HG02588 (cell line): ENCODE measurements around the gene GCLC.
"Not testable (repeated sequence)": the region's sequence is repeated elsewhere in the genome, so short reads cannot be mapped to it uniquely, and the experiment has no call there.

ENCODE experiments used
- ATAC-seq: cut with Tn5 transposase; IDR thresholded peaks from one replicate; pipeline ENCODE4 v1.9.1; 2021; ENCODE audit warnings: mild to moderate bottlenecking, moderate library complexity; ENCODE audit not compliant: unreplicated experiment

GCLC gene

DNA sequence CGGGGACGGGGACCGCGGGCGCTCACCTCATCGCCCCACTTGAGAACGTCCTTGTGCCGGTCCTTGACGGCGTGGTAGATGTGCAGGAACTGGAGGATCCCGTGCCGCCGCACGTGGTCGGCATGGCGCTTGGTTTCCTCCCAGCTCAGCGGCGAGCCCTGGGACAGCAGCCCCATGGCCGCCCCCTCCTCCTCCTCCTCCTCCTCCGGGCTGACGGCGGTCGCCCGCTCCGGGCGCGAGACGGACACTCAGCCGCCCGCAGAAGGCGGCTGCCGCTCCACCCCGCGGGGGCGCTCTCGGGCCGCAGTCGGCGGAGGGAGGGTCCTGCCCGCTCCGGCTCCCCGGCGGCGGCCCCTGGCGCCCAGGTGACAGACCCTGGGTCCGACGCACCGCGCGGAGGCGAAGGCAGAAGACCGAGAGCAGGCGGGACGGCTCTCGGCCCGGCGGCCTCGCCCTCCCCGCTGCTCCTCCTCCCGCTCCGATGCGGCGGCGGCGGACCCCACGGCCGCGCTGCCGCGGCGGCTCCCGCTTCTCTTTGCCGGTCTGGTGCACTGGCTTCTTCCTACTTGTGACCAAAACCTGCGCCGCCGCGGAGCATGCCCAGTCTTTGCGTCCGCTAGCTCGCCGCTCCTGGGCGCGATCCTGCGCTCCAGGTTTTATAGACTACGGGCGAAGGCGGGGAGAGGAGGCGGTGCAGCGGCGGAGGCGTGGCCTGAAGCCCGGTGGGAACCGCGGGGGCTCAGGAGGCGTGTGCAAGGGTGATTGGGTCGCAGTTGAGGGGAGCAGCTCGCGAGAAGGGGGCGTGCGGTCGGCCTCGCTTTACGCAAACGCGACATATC, at the start of gene GCLC:
TSS of gene GCLC (minus strand) at position 632 of the 839 bp plus-strand sequence. CDS start at position 176, 456 bp downstream.
- ATAC-seq = peak; percentile 56

DNA sequence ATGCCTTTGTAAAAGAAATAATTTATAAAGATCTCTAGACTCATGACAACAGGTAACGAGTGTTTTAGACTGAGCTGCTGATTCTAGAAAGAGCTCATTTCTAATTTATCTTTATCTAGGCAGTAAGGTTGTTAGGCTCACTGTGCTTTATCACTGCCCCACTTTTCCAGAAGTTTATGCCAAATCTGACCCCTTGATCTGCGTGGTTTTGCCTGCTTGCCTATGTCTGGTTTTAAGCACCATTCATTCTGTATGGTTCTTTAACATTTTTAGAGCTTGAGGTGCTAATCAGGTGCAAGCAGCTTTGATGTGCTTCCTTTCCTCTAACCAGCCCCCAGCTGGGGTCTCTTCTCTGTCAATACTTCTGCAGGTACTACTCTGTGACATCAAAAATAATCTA, 49.7 kb upstream of the GCLC start:
- ATAC-seq = no peak

DNA sequence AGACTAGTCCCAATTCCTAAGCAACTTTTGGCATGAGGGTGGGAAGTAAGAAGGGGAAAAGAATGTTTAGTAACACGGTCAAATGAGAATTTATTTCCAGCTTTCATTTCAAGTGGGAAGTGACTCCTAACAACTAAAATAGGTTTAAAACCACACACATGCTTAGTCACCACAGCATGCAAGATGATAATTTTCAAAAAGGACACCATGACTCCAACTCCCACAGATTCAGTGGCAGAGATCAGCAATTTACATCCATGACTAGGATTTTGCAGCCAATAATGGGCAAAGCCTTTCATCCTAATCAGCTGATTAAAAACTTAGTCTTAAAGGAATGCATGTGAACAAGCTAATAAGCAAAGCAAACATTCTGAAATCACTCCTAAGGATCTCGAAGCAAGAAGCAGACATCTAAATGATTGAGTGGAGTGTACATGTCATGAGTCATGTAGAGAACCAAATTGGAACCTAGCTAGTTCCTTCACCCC, 48.1 kb upstream of the GCLC start:
- ATAC-seq = no peak

DNA sequence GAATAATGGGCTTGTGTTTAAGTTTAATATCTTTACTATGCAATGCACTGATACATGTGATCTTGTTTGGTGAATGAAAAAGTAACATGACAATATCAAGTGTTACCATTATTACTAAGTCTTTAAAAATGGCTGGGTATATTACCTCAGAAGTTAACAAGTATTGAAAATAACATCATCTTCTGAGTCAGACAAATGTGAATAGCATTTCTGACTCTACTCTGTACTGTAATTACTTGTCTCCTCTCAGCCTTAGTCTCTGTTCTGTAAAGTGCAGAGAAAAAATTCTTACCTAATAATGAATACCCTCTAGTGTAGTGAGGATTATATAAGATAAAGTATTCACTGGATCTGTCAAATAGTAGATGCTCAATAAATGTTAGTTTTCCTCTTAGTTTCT, 47.0 kb upstream of the GCLC start:
- no peak for ATAC-seq

DNA sequence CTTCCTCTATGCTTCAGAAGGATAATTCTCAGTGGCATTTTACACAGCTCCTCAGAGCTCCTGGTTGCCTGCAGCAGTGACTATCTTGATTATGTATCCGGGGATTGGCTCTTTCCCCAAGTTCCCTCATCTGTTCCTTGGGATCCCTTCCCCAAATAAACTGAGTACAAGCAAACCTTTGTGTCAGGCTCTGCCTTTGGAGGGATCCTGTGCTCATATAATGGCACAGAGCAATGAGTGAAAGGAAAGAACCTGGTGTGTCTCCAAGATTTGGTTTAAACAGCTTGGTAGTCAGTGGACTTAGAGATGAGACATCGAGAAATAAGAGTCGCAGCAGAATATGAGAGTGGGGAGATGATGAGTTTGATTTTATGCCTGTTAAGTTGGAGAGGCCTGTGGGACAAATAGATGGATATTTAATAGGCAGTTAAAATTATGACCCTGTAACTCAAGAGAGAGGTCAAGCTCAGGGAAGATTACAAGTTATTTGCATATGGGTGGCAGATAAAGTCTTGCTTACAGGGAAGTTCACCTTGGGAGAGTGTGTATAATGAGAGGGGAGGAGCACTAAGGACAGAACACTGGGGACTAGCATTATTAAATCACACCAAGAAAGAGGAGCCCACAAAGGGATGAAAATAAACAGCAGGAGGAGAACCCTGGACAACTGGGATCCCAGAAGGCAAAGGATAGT, 44.1 kb upstream of the GCLC start:
- no peak for ATAC-seq

DNA sequence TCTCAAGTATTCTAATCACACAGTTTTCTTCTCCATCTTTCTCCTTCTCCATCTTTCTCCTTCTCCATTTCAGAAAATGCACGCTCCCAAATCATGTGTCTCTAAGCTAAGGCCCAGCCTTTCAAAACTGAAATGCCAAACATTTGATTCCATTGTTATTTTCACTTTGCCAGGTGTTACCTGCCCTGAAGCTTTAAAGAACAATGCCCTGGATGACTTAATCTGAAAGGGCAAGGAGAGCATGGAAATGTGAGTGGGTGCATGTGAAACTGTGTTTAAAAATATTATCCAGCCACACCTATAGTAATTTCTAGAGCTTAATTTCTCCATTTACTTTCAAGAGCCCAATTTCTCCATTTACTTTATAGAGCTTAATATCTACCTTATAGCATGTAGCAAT, 42.4 kb upstream of the GCLC start:
- ATAC-seq = no peak

DNA sequence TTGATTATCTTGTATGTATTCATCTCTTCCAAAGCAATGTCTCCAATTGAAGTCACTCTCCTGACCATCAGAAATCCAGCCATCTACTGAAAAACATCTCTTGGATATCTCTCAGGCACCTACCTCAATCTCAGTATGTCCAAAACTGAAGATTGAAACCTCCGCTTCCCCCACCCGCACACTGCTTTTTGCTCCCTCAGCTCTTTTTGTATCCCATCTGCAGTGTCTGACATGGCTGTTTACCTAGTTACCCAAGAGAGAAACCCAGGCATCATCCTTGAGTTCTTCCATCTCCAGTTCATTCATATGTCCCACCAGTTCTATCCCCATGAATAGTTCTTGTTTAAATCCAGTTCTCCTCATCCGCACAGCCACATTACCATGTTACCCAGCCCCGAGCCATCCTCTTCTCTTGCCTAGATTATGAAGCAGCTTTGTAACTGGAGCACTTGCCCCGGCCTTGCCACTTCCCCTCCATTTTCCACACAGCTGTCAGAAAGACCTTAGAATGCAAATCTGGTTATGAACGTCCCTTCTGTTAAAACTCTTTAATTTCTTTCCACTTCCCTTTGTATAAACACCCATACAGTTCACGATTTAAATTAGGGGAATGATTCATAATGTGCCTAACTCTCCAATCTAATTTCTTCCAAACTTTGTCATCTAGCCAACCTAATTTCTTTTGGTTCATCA, 40.5 kb upstream of the GCLC start:
- no peak for ATAC-seq

DNA sequence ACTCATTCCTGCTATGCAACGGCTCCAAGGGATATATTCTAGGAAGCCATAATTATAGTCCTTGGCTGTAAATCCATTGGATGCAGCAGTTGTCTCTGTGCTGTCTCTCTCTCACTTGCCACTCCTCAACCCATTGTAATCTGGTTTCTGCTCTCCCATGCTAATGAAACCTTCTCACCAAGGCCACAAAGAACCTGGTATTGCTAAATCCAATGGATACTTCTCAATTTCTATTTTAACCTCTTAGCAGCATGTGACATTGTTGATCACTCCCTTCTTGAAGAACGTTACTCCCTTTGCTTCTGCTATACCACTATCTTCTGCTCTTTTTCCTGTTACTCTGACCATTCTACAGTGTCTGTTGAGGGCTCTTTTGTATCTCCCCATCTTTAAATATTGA, 39.8 kb upstream of the GCLC start:
- ATAC-seq = no peak

DNA sequence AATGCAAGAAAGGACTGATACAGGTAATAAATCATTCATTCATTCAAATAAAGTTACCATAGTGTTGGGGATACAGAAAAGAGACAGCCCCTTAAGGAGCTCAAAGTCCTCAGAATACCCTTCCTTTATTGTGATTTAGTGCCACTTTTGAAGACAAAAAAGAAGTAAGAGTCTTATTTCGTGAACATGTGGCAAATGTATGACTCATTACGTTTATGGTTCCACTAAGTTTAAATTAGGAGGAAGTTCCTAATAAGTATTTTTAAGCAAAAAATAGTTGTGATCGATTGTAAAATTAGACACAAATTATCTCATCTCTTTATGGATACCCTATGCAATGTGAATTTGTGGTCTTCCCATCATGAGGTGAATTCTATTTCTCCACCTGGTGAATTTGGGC, 38.5 kb upstream of the GCLC start:
- ATAC-seq = no peak

DNA sequence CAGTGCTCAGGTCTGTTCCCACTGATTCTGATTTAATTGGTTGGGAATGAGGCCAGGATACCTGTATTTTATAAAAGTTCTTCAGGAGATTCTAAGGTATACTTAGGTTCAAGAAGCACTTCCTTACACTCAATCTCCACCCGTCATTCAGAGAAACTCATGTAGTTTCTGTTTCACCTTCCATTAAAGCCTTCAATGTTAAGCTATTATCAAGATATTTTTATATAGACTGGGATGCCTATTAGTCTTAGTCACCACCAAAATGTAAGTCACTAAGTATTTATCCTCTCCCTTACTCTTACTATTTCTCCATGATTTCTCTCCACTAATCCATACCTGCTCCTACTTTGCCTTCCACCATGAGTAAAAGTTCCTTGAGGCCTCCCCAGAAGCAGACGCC, 38.1 kb upstream of the GCLC start:
- ATAC-seq = no peak

DNA sequence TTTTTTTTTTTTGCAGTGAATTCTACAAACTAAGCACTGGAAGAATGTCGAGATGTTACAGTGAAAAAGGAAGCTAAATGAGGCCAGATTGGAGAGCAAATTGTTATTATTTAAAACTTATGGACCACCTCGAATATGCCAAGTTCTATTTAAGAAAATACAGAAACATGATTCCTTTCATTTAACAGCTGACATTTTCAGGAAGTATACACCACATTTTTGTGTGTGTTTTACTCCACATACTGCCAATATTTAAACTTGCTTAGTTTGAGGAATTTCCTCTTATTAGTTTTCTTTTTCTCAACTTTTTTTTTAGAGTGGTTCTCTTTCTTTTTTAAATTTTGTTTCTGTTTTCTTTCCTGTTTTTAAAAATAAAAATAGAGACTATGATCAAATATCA, 37.0 kb upstream of the GCLC start:
- no peak for ATAC-seq

DNA sequence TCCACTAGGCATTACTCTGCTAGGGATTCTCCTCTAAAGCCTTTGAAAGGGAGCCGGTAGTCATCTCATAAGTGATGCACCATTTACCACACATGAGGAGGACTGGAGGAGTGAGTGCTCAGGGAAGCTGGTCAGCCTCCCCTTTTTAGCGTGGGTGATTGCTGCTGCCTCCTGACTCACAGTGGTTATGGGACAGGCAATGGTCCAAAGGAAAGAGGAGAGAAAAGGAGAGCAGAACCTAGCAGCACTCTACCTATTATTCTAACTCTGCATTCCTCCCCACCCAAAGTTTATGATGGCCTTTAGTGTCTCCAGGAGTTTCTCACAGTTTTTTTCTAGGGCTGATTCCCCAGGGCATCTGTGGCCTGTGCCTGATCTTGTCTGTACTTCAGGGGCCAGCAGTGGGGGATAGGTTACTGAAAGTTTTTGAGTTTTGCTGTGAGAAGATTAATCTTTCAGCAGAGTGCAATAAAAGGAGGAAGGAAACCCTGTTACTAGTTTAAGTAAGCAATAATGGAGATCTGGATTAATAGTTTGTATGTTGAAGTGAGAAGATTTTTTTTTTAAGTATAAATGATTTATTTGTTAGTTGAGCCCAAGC, 36.4 kb upstream of the GCLC start:
- ATAC-seq = no peak

DNA sequence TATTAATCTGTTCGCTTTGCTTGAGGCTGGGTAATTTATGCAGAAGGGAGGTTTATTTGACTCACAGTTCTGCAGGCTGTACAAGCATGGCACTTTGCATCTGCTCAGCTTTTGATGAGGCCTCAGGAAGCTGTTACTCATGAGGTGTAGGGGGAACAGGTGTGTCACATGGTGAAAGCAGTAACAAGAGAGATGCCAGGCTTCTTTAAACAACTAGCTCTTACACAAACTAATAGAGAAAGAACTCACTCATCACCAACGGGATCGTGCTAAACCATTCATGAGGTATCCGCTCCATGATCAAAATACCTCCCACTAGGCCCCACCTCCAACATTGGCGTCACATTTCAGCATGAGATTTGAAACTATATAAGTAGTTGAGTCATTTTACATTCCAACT, 34.4 kb upstream of the GCLC start:
- no peak for ATAC-seq

DNA sequence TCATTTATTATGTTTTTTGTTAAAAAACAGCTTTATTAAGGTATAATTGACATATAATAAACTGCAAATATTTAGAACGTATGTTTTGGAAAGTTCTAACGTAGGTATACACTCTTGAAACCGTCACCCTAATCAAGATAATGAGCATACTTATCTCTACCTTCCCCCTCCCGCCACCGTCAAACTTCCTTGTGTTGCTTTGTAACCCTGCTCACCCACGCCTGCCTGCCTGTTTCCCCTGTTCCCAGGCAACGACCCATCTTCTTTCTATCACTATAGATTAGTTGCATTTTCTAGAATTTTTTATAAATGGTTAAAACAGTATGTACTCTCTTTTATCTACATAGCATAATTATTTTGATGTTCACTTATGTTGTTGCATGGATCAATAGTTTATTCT, 33.5 kb upstream of the GCLC start:
- no peak for ATAC-seq

DNA sequence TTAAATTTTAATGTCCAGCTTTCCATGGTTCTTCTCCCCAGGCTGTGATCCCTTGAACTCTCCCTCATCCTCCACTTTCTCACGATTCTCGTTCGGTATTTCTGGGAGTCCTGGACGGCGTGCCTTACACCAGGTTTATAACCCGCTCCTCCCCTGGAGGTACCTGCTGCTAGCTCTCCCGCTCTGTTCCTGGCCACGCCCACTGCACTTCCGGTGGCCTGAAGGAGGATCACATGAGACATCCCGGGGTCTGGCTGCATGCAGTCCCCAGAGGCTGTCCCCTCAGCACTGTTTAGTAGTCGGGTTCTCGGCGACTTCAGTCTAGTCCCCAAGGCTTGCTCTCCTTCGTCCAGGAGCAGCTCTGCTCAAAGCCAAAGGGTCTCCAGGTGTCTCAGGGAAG, 28.4 kb upstream of the GCLC start:
- no peak for ATAC-seq

DNA sequence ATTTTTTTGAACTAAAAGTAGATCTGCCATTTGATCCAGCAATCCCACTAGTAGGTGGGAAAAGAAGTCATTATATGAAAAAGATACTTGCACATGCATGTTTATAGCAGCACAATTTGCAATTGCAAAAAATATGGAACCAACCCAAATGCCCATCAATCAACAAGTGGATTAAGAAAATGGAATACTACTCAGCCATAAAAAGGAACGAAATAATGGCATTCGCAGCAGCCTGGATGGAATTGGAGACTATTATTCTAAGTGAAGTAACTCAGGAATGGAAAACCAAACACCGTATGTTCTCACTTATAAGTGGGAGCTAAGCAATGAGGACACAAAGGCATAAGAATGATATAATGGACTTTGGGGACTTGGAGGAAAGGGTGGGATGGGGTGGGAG, 27.5 kb upstream of the GCLC start:
- ATAC-seq = not testable (repeated sequence)

DNA sequence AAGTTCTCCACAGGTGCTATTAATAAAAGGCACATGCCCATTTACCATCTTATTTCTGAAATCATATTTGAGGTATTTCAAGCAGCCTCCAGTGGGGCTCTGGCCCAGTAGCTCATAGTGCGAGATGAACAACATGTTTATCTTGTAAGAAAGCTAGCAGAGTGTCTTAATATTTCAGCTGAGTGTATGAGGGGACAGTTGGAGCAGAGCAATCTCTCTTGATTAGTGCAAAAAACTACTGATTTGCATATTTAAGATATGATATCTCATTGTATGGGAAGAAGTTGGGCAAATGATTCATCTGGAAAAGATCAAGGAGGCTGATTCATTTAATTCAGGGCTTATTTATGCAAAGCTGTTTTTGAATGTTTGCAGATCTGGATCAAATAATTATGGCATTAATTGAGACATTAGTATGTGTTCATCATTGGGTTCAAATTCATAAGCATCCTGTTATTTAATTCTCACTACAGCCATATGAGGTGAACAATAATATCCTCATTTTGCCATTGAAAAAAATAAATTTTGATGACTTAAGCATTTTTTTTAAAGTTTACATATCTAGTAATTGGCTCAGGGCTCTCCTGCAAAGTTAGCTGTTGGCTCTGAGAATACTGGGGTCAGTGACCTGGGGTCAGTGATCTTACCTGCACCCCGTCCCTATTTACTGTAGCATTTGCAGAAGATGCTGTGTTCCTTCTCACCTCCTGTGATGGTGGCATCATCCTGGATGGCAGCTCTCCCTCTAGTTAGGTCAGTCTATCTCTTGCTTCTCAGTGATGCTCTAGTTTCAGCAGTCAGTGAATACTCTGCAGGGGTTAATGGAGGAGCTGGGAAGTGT, 24.1 kb upstream of the GCLC start:
- ATAC-seq = no peak

DNA sequence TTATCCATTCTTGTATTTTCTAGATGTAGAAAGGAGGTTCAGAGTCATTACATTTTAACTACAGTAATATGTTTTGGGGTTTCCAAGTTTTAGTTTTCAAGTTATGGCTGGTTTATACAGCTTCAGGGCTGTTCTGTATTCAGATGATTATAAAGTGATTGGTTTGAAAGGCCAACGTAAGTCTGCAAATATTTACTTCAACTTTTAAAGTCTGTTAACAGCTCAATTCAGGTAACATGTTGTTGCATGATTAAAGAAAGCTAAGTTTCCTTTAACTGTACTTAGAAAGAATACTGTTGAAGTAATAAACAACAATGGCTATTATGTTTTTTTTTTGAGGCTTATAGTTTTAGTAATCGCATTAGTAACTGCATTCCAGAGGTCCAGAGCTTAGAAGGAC, 22.8 kb upstream of the GCLC start:
- ATAC-seq = no peak

DNA sequence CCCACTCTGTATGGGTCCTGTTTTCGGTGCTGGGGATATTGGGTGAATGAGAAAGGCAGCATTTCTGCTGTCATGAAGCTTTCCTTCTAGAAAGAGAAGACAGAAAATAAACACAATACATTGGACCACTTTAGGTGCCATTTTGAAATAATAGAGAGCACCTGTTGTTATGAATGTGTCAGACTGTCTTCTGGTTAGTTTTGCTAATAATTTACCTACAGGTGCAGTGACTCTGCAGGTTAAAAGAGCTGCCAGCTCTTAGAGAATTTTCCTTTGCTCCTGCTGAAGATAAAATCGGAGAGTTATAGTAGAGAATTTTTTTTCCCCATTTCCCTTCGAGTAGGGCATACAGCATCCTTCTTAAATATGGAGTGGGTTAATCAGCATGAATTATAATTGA, 21.9 kb upstream of the GCLC start:
- ATAC-seq = no peak

DNA sequence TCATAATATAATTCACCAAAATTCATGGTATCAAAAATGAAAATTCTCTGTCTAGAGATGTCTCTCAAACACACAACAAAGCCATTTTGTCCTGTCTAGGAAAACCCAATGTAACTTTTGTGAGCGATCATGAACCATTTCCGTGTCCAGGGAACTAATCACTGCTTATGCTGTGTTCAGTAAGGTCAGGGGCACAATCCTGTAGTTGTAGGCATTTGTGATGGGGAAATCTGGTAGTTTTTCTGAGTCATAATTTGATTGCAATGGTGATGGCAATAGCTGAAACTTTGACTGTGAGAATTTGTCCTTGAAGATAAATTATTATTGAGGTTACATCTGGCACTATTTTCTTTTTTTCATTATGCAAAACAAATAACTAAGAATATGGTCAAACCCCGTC, 21.0 kb upstream of the GCLC start:
- no peak for ATAC-seq
